Calu3 (cell line): ENCODE measurements around the gene CYB5D1. TPM values are rescaled to one million over a fixed set of nuclear protein-coding genes. Genes with fewer than 3 reads are reported as not detected.

ENCODE experiments used
- BruUV-seq: library from RNA; stranded (reverse); fragments of 400-500 nt; replicated peaks from 2 replicates; lab custom pipeline; 2021; lab: Mats Ljungman, UMichigan
- CTCF ChIA-PET: fragments of 300-600 bp; sonication (Branson Sonifier 250); formaldehyde crosslinking; loops from one replicate; lab custom pipeline; 2022; ENCODE audit warnings: antibody characterized with exemption; lab: Charles Lee
- DNase-seq: peaks from one replicate; pipeline ENCODE4 v3.0.0; 2022
- H3K27ac Mint-ChIP-seq: one replicate; pipeline ENCODE4 v1.8.0; 2022; ENCODE audit warnings: mixed read lengths; ENCODE audit not compliant: unreplicated experiment
- H3K27me3 Mint-ChIP-seq: one replicate; pipeline ENCODE4 v1.8.0; 2022; ENCODE audit warnings: mixed read lengths; ENCODE audit not compliant: unreplicated experiment
- H3K36me3 Mint-ChIP-seq: one replicate; pipeline ENCODE4 v1.8.0; 2022; ENCODE audit warnings: mild to moderate bottlenecking, moderate library complexity, mixed read lengths; ENCODE audit not compliant: insufficient read depth, unreplicated experiment
- H3K4me1 Mint-ChIP-seq: one replicate; pipeline ENCODE4 v1.8.0; 2022; ENCODE audit warnings: mild to moderate bottlenecking, low read depth, mixed read lengths; ENCODE audit not compliant: unreplicated experiment
- H3K4me3 Mint-ChIP-seq: one replicate; pipeline ENCODE4 v1.8.0; 2022; ENCODE audit warnings: mild to moderate bottlenecking, low read depth, moderate library complexity, mixed read lengths; ENCODE audit not compliant: unreplicated experiment
- H3K9me3 Mint-ChIP-seq: one replicate; pipeline ENCODE4 v1.8.0; 2022; ENCODE audit warnings: low read depth, mixed read lengths; ENCODE audit not compliant: unreplicated experiment
- intact Hi-C: fragments of 100-400 bp; cut with micrococcal nuclease; formaldehyde crosslinking; loops from one replicate; pipeline ENCODE4 v1.10.0; 2022; ENCODE audit not compliant: unreplicated experiment
- total RNA-seq: library from RNA; stranded (reverse); gene quantifications from 2 replicates; pipeline ENCODE4 v1.2.3, GENCODE V29; 2022
- TF ChIP-seq, protein P1 (sequence below): fragments of 200-600 bp; IDR thresholded peaks from one replicate; pipeline ENCODE4 v1.8.0; 2022; ENCODE audit warnings: antibody characterized with exemption; ENCODE audit not compliant: unreplicated experiment

The CYB5D1 gene
- total RNA-seq, 1 experiment from 2014 or later, result 8.0 TPM

DNA sequence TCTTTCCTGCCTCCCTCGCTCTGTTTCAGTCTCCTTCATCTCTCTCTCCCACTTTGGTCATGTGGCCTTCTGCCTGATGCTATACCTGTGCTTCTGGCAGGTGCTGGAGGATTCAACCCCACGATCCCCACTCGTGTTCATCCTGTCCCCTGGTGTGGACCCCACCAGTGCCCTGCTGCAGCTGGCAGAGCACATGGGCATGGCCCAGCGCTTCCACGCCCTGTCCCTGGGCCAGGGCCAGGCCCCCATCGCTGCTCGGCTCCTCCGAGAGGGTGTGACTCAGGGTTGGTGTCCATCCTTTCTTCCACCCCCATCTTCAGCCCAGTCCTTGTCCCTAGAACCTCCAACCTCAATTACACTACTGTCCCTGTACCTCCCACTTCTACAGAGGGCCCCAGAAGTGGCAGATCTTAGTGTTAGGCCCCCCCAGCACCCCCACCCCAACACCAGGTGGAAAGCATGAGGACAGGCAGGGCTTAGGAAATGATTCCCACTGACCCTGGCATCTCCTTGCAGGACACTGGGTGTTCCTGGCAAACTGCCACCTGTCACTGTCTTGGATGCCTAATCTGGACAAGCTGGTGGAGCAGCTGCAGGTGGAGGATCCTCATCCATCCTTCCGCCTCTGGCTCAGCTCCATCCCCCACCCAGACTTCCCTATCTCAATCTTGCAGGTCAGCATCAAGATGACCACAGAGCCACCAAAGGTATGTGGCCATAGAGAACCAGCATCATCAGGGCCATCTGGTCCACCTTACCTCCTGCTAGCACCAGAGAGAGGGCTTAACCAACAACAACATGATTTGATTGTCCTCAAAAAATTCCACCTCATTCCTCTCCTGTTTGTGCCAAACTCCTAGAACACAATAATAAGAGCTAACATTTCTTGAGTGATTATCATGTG, 33.5 kb upstream of the CYB5D1 start:
- TF ChIP-seq, protein P1, sequence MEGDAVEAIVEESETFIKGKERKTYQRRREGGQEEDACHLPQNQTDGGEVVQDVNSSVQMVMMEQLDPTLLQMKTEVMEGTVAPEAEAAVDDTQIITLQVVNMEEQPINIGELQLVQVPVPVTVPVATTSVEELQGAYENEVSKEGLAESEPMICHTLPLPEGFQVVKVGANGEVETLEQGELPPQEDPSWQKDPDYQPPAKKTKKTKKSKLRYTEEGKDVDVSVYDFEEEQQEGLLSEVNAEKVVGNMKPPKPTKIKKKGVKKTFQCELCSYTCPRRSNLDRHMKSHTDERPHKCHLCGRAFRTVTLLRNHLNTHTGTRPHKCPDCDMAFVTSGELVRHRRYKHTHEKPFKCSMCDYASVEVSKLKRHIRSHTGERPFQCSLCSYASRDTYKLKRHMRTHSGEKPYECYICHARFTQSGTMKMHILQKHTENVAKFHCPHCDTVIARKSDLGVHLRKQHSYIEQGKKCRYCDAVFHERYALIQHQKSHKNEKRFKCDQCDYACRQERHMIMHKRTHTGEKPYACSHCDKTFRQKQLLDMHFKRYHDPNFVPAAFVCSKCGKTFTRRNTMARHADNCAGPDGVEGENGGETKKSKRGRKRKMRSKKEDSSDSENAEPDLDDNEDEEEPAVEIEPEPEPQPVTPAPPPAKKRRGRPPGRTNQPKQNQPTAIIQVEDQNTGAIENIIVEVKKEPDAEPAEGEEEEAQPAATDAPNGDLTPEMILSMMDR, result no peak
- H3K9me3 Mint-ChIP-seq, result no peaks in the 10 kb centered on the region
- CTCF ChIA-PET, result interaction anchor here (0.7 to 1.2 kb wide), 3 partner anchors 21 to 183 kb away, joined by 3 to 5 read pairs (median 3); no protein-coding TSS in a partner anchor
- H3K4me3 Mint-ChIP-seq, result no peak overlapping the region
- H3K27me3 Mint-ChIP-seq, result peaks cover 77% of the 10 kb centered on the region
- no TSS peak for BruUV-seq
- H3K4me1 Mint-ChIP-seq, result peaks cover 8% of the 10 kb centered on the region
- intact Hi-C loops, result no loop called here
- no peak for DNase-seq
- no peaks in the 10 kb centered on the region for H3K36me3 Mint-ChIP-seq
- H3K27ac Mint-ChIP-seq, result no peak overlapping the region

DNA sequence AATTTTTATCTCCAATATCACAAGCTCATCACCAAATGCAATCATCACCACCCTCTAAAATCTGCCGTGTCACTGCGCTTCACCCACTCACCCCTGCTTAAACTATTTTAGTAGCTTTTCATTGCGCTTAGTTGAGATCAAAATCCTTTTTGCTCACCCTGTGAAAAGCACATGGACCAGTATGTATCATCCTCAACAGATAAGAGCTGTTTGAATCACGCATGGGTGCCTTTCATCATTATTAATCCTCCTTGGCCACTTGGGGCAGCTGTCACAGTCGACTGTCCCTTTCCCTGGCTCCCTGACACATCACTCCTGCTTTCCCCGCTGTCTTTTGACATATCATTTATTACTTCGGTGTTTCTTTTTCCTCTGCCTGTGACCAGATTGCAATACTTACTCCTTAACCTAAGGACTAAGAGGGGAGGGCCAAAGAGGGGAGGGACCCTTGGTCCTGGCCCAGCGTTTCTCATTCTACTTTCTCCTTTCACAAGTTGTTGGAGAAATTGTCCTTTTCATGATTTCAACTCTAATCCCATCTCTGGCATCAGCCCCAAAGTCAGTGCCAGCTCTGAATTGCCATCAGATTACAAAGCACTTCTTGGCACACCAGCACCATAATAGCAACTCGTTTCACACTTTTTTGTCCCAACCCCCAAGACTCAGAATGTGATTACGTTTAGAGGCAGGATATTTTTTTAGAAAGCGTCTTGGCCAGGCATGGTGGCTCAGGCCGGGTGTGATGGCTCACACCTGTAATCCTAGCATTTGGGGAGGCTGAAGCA, 32.4 kb upstream of the CYB5D1 start:
- intact Hi-C loops, result no loop called here
- peaks cover 77% of the 10 kb centered on the region for H3K27me3 Mint-ChIP-seq
- TF ChIP-seq, protein P1, result no peak
- BruUV-seq, result no TSS peak
- no peak overlapping the region for H3K27ac Mint-ChIP-seq
- no peak overlapping the region for H3K4me3 Mint-ChIP-seq
- H3K9me3 Mint-ChIP-seq, result no peaks in the 10 kb centered on the region
- peaks cover 8% of the 10 kb centered on the region for H3K4me1 Mint-ChIP-seq
- CTCF ChIA-PET, result interaction anchor here (0.9 to 1.2 kb wide), 2 partner anchors 20 to 31 kb away, joined by 3 read pairs; no protein-coding TSS in a partner anchor
- no peaks in the 10 kb centered on the region for H3K36me3 Mint-ChIP-seq
- no peak for DNase-seq

DNA sequence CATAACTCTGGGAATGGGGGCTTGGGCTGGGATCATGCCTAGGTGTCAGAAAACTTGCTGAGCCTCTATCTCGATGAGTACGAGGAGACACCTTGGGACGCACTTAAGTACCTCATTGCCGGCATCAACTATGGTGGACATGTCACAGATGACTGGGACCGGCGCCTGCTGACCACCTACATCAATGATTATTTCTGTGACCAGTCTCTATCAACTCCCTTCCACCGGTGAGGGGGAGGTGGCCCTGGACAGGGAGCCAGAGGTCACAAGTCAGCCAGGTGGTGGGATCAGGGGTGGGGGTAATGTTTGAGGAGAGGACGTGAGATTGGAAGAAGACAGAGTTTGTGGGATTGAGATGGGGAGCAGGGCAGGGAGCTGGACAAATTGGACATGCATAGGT, 27.2 kb upstream of the CYB5D1 start:
- Mint-ChIP-seq H3K9me3 (no peaks in the 10 kb centered on the region), H3K36me3 (peaks cover 24% of the 10 kb centered on the region), H3K27ac (no peak overlapping the region), H3K27me3 (peaks cover 65% of the 10 kb centered on the region), H3K4me1 (peaks cover 7% of the 10 kb centered on the region), H3K4me3 (no peak overlapping the region)
- no TSS peak for BruUV-seq
- CTCF ChIA-PET, result no interaction called here
- DNase-seq, result no peak
- intact Hi-C loops, result no loop called here
- TF ChIP-seq, protein P1, result no peak

DNA sequence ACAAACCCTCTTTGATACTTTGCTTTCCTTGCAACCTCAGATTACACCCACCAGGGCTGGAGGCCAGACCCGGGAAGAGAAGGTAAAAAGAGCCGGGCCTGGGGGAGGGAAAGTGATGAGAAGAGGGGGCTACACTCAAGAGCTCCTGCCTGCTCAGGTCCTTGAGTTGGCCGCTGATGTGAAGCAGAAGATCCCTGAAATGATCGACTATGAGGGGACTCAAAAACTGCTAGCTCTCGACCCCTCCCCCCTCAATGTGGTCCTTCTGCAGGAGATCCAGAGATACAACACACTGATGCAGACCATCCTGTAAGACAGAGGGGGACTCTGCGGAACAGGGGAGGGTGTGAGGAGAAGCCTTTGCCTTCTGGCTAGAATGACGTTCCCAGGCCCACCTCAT, 26.6 kb upstream of the CYB5D1 start:
- DNase-seq, result no peak
- Mint-ChIP-seq H3K4me3 (no peak overlapping the region), H3K9me3 (no peaks in the 10 kb centered on the region), H3K27me3 (peaks cover 62% of the 10 kb centered on the region), H3K36me3 (peaks cover 31% of the 10 kb centered on the region), H3K27ac (no peak overlapping the region), H3K4me1 (peaks cover 9% of the 10 kb centered on the region)
- TF ChIP-seq, protein P1, result no peak
- intact Hi-C loops, result no loop called here
- BruUV-seq, result no TSS peak
- CTCF ChIA-PET, result no interaction called here
